ENCODE results near the gene SFSWAP.
A peak's percentile ranks its signal among the peaks of the same experiment; 100 is the strongest.
"Not testable (repeated sequence)": the region's sequence is repeated elsewhere in the genome, so short reads cannot be mapped to it uniquely, and the experiment has no call there.

Gene SFSWAP

GRCh38 chr12:131710464-131711457 lies at the start of gene SFSWAP:
SFSWAP (plus strand) TSS chr12:131711090; CDS start chr12:131711230, 140 bp downstream.
- DNase-seq (ENCODE audit: low spot score) = peak; percentile 80

GRCh38 chr12:131661170-131661985 lies 49.5 kb upstream of the SFSWAP start:
- not testable (repeated sequence) for DNase-seq (ENCODE audit: low spot score)

- not testable (repeated sequence) for DNase-seq (ENCODE audit: low spot score)
Observed at GRCh38 chr12:131661986-131662288, 49.0 kb upstream of the SFSWAP start.

- DNase-seq (ENCODE audit: low spot score) = not testable (repeated sequence)
Observed at GRCh38 chr12:131662346-131662745, 48.5 kb upstream of the SFSWAP start.

- DNase-seq (ENCODE audit: low spot score) = not testable (repeated sequence)
Observed at GRCh38 chr12:131665666-131666065, 45.2 kb upstream of the SFSWAP start.

GRCh38 chr12:131666486-131666885 lies 44.4 kb upstream of the SFSWAP start:
- DNase-seq (ENCODE audit: low spot score) = not testable (repeated sequence)

GRCh38 chr12:131666978-131667601 lies 43.8 kb upstream of the SFSWAP start:
- DNase-seq (ENCODE audit: low spot score) = not testable (repeated sequence)

GRCh38 chr12:131671276-131671675 lies 39.6 kb upstream of the SFSWAP start:
- no peak for DNase-seq (ENCODE audit: low spot score)

- no peak for DNase-seq (ENCODE audit: low spot score)
Observed at GRCh38 chr12:131671871-131672270, 39.0 kb upstream of the SFSWAP start.

- DNase-seq (ENCODE audit: low spot score) = no peak
Observed at GRCh38 chr12:131672311-131672940, 38.5 kb upstream of the SFSWAP start.

GRCh38 chr12:131672941-131673887 lies 37.7 kb upstream of the SFSWAP start:
- DNase-seq (ENCODE audit: low spot score) = no peak

- DNase-seq (ENCODE audit: low spot score) = peak; percentile 13
Observed at GRCh38 chr12:131673888-131674257, 37.0 kb upstream of the SFSWAP start.

- no peak for DNase-seq (ENCODE audit: low spot score)
Observed at GRCh38 chr12:131674373-131674772, 36.5 kb upstream of the SFSWAP start.

- no peak for DNase-seq (ENCODE audit: low spot score)
Observed at GRCh38 chr12:131675126-131676080, 35.5 kb upstream of the SFSWAP start.

- DNase-seq (ENCODE audit: low spot score) = no peak
Observed at GRCh38 chr12:131676544-131676943, 34.3 kb upstream of the SFSWAP start.

- not testable (repeated sequence) for DNase-seq (ENCODE audit: low spot score)
Observed at GRCh38 chr12:131677067-131677466, 33.8 kb upstream of the SFSWAP start.

GRCh38 chr12:131677699-131678098 lies 33.2 kb upstream of the SFSWAP start:
- no peak for DNase-seq (ENCODE audit: low spot score)

GRCh38 chr12:131678389-131679181 lies 32.3 kb upstream of the SFSWAP start:
- not testable (repeated sequence) for DNase-seq (ENCODE audit: low spot score)

GRCh38 chr12:131679186-131679585 lies 31.7 kb upstream of the SFSWAP start:
- not testable (repeated sequence) for DNase-seq (ENCODE audit: low spot score)
